Measurements from ENCODE around the gene FAM118A. TPM values are rescaled to one million over a fixed set of nuclear protein-coding genes. Genes with fewer than 3 reads are reported as not detected.

Gene FAM118A
- total and polyA plus RNA-seq, 2 experiments from 2014 or later = 227 to 240 TPM

GRCh38 chr22:45335854-45336522 is 26.3 kb downstream of the FAM118A start:
- H3K4me1 ChIP-seq (ENCODE audit: low read depth) = peaks cover 17% of the 10 kb centered on the region
- TF ChIP-seq CTCF (IDR thresholded peaks at IDR 0.05; ENCODE audit: low read depth, low read length) = no peak
- no peak for DNase-seq (ENCODE audit: low read depth in 1 of 2, low spot score in 1 of 2)
- H3K27ac ChIP-seq = no peak overlapping the region
- peaks cover 40% of the 10 kb centered on the region for H3K36me3 ChIP-seq
- no peaks in the 10 kb centered on the region for H3K9me3 ChIP-seq (ENCODE audit: low read depth)
- no peak overlapping the region for H3K4me3 ChIP-seq
- H3K27me3 ChIP-seq = no peaks in the 10 kb centered on the region

- H3K9me3 ChIP-seq (ENCODE audit: low read depth) = no peaks in the 10 kb centered on the region
- DNase-seq (ENCODE audit: low read depth in 1 of 2, low spot score in 1 of 2) = peak in 1 of 2 donors; percentile 67
- H3K36me3 ChIP-seq = peaks cover 38% of the 10 kb centered on the region
- no peak for TF ChIP-seq CTCF (IDR thresholded peaks at IDR 0.05; ENCODE audit: low read depth, low read length)
- peaks cover 27% of the 10 kb centered on the region for H3K4me1 ChIP-seq (ENCODE audit: low read depth)
- H3K27me3 ChIP-seq = no peaks in the 10 kb centered on the region
- H3K27ac ChIP-seq = no peak overlapping the region
- no peak overlapping the region for H3K4me3 ChIP-seq
These were observed 27.3 kb downstream of the FAM118A start for GRCh38 chr22:45336971-45337431.

- H3K27ac ChIP-seq = no peak overlapping the region
- H3K36me3 ChIP-seq = peaks cover 33% of the 10 kb centered on the region
- H3K4me3 ChIP-seq = no peak overlapping the region
- peaks cover 29% of the 10 kb centered on the region for H3K4me1 ChIP-seq (ENCODE audit: low read depth)
- H3K9me3 ChIP-seq (ENCODE audit: low read depth) = no peaks in the 10 kb centered on the region
- no peaks in the 10 kb centered on the region for H3K27me3 ChIP-seq
- DNase-seq (ENCODE audit: low read depth in 1 of 2, low spot score in 1 of 2) = no peak
- TF ChIP-seq CTCF (IDR thresholded peaks at IDR 0.05; ENCODE audit: low read depth, low read length) = no peak
These were observed 27.8 kb downstream of the FAM118A start for GRCh38 chr22:45337536-45337935.

- H3K4me3 ChIP-seq = no peak overlapping the region
- H3K27ac ChIP-seq = no peak overlapping the region
- TF ChIP-seq CTCF (IDR thresholded peaks at IDR 0.05; ENCODE audit: low read depth, low read length) = no peak
- no peaks in the 10 kb centered on the region for H3K9me3 ChIP-seq (ENCODE audit: low read depth)
- H3K4me1 ChIP-seq (ENCODE audit: low read depth) = peaks cover 27% of the 10 kb centered on the region
- no peaks in the 10 kb centered on the region for H3K27me3 ChIP-seq
- DNase-seq (ENCODE audit: low read depth in 1 of 2, low spot score in 1 of 2) = no peak
- peaks cover 29% of the 10 kb centered on the region for H3K36me3 ChIP-seq
These were observed 29.1 kb downstream of the FAM118A start for GRCh38 chr22:45338795-45339194.

GRCh38 chr22:45340323-45340722 is 30.6 kb downstream of the FAM118A start:
- Histone ChIP-seq H3K4me3 (no peak overlapping the region), H3K27me3 (no peaks in the 10 kb centered on the region), H3K36me3 (peaks cover 29% of the 10 kb centered on the region), H3K9me3 (ENCODE audit: low read depth) (no peaks in the 10 kb centered on the region), H3K4me1 (ENCODE audit: low read depth) (peaks cover 14% of the 10 kb centered on the region), H3K27ac (no peak overlapping the region)
- DNase-seq (ENCODE audit: low read depth in 1 of 2, low spot score in 1 of 2) = no peak
- no peak for TF ChIP-seq CTCF (IDR thresholded peaks at IDR 0.05; ENCODE audit: low read depth, low read length)
